Measurements from ENCODE around the gene CPS1. TPM values are rescaled to one million over a fixed set of nuclear protein-coding genes. Genes with fewer than 3 reads are reported as not detected.

Gene CPS1
- total RNA-seq, 1 donor from 2014 or later, result 3.7 TPM

DNA sequence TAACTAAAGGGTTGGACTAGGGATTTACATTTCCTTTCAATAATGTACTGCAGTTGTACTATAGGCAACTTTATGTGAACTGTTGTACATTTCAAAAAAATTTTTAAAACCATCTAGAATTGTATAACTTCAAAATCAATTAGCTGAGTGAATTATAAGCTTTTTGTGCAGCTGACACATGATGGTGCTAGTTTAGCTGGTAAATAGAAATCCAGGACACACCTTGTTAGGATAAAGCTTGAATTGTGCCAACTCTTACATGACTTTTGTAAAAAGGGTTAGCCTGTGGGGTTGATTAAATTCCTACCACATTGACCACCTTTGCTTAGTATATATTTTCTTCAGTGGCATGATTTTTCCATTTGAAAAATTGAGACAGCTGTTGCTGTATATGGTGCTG lies 104.4 kb downstream of the CPS1 start:
- Histone ChIP-seq H3K9ac (ENCODE audit: low read depth in 1 of 3, low read length in 3 of 3) (no peak overlapping the region), H3K4me3 (ENCODE audit: low read length in 3 of 3) (no peak overlapping the region), H3K9me3 (ENCODE audit: control insufficient read depth in 3 of 3, low read length in 3 of 3) (no peaks in the 10 kb centered on the region), H3K27ac (ENCODE audit: low read depth, low read length) (no peak overlapping the region), H3K27me3 (ENCODE audit: control insufficient read depth in 3 of 3, insufficient read depth in 3 of 3, low read length in 3 of 3) (no peaks in the 10 kb centered on the region), H3K36me3 (ENCODE audit: control insufficient read depth in 3 of 3, insufficient read depth in 3 of 3, low read length in 3 of 3) (no peaks in the 10 kb centered on the region), H3K4me1 (ENCODE audit: control insufficient read depth in 3 of 3, insufficient read depth in 3 of 3, low read length in 3 of 3) (no peaks in the 10 kb centered on the region)

DNA sequence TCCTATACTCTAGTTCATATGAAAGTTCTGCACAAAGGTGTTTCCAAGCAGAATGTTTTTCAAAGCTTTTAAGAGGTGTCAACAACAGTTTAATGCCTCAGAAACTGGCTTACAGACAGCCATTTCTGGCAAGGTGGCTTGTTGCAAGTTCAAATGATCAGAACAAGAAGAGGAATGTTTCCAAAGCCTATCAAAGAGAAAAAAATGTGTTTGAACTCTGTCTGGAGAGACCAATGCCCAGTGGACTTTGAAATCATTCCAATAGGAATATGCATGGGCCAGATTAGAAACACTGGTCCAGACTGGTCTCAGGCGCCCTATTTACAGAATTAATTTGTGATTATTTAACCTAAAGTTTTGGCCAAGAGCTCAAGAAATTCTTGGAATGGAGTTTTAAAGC lies 106.2 kb downstream of the CPS1 start:
- H3K9ac ChIP-seq (ENCODE audit: low read depth in 1 of 3, low read length in 3 of 3), result no peak overlapping the region
- H3K27ac ChIP-seq (ENCODE audit: low read depth, low read length), result no peak overlapping the region
- H3K9me3 ChIP-seq (ENCODE audit: control insufficient read depth in 3 of 3, low read length in 3 of 3), result no peaks in the 10 kb centered on the region
- no peaks in the 10 kb centered on the region for H3K36me3 ChIP-seq (ENCODE audit: control insufficient read depth in 3 of 3, insufficient read depth in 3 of 3, low read length in 3 of 3)
- no peak overlapping the region for H3K4me3 ChIP-seq (ENCODE audit: low read length in 3 of 3)
- H3K27me3 ChIP-seq (ENCODE audit: control insufficient read depth in 3 of 3, insufficient read depth in 3 of 3, low read length in 3 of 3), result no peaks in the 10 kb centered on the region
- no peaks in the 10 kb centered on the region for H3K4me1 ChIP-seq (ENCODE audit: control insufficient read depth in 3 of 3, insufficient read depth in 3 of 3, low read length in 3 of 3)

DNA sequence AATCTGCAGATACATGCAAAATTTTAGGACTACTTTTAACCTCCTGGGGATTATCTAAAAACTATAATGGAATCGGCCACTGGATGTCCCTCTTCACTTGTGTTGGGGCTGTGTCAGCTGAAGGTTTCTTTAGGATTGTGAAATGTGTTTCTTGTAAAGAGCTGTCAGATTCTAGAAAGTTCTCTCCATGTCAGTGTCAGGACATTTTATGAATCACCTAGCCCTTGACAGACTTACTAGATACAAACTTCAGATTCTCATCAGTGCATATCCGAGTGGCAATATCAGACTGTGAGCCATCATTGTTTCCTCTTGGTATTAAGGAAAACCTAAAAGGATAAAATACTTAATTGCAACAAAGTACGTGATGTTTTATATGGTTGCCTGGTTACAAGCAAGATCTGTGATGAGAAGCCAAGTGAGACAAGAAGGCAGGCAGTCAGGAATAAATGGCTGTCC lies 107.3 kb downstream of the CPS1 start:
- H3K27me3 ChIP-seq (ENCODE audit: control insufficient read depth in 3 of 3, insufficient read depth in 3 of 3, low read length in 3 of 3), result no peaks in the 10 kb centered on the region
- H3K4me3 ChIP-seq (ENCODE audit: low read length in 3 of 3), result no peak overlapping the region
- no peaks in the 10 kb centered on the region for H3K4me1 ChIP-seq (ENCODE audit: control insufficient read depth in 3 of 3, insufficient read depth in 3 of 3, low read length in 3 of 3)
- no peak overlapping the region for H3K27ac ChIP-seq (ENCODE audit: low read depth, low read length)
- no peaks in the 10 kb centered on the region for H3K36me3 ChIP-seq (ENCODE audit: control insufficient read depth in 3 of 3, insufficient read depth in 3 of 3, low read length in 3 of 3)
- H3K9me3 ChIP-seq (ENCODE audit: control insufficient read depth in 3 of 3, low read length in 3 of 3), result no peaks in the 10 kb centered on the region
- H3K9ac ChIP-seq (ENCODE audit: low read depth in 1 of 3, low read length in 3 of 3), result no peak overlapping the region

DNA sequence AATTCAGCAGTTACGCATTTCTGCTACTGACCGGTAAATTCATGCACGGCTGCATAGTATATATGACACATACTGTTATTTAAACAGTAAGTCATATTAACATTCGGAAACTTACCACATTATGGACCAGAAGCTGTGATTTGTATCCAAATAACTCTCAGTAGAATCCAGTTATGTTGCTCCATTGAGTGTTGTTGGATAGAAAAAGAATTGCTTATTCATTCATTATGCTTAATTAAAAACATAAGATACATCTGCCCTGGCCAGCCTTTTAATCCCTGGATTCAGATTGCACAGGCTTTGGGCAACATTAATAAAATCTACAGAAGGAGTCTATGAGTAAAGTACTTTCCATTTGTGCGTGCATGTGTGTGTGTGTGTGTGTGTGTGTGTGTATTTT lies 111.3 kb downstream of the CPS1 start:
- H3K27me3 ChIP-seq (ENCODE audit: control insufficient read depth in 3 of 3, insufficient read depth in 3 of 3, low read length in 3 of 3), result no peaks in the 10 kb centered on the region
- no peaks in the 10 kb centered on the region for H3K9me3 ChIP-seq (ENCODE audit: control insufficient read depth in 3 of 3, low read length in 3 of 3)
- no peak overlapping the region for H3K4me3 ChIP-seq (ENCODE audit: low read length in 3 of 3)
- H3K36me3 ChIP-seq (ENCODE audit: control insufficient read depth in 3 of 3, insufficient read depth in 3 of 3, low read length in 3 of 3), result no peaks in the 10 kb centered on the region
- no peaks in the 10 kb centered on the region for H3K4me1 ChIP-seq (ENCODE audit: control insufficient read depth in 3 of 3, insufficient read depth in 3 of 3, low read length in 3 of 3)
- no peak overlapping the region for H3K9ac ChIP-seq (ENCODE audit: low read depth in 1 of 3, low read length in 3 of 3)
- H3K27ac ChIP-seq (ENCODE audit: low read depth, low read length), result no peak overlapping the region

DNA sequence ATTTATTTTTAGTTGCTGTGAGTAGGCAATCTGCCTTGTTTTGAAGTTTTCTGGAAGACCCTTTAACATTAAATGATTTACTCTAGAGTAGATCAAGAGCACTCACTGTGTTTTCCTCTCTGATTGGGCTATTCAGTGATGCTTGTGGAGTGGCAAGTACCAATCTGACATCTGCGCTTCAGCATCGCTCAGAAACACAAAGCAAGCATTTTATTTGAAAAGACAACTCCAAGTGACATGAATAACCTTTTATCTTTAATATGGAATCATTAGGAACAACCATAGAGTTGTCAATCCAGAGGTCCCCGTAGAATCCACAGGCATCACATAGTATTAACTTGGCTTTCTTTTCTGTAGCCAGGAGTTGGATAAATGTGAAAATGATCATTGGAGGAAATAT lies 114.7 kb downstream of the CPS1 start:
- Histone ChIP-seq H3K9me3 (ENCODE audit: control insufficient read depth in 3 of 3, low read length in 3 of 3) (no peaks in the 10 kb centered on the region), H3K36me3 (ENCODE audit: control insufficient read depth in 3 of 3, insufficient read depth in 3 of 3, low read length in 3 of 3) (no peaks in the 10 kb centered on the region), H3K4me3 (ENCODE audit: low read length in 3 of 3) (no peak overlapping the region), H3K27ac (ENCODE audit: low read depth, low read length) (no peak overlapping the region), H3K9ac (ENCODE audit: low read depth in 1 of 3, low read length in 3 of 3) (no peak overlapping the region), H3K27me3 (ENCODE audit: control insufficient read depth in 3 of 3, insufficient read depth in 3 of 3, low read length in 3 of 3) (no peaks in the 10 kb centered on the region), H3K4me1 (ENCODE audit: control insufficient read depth in 3 of 3, insufficient read depth in 3 of 3, low read length in 3 of 3) (no peaks in the 10 kb centered on the region)

DNA sequence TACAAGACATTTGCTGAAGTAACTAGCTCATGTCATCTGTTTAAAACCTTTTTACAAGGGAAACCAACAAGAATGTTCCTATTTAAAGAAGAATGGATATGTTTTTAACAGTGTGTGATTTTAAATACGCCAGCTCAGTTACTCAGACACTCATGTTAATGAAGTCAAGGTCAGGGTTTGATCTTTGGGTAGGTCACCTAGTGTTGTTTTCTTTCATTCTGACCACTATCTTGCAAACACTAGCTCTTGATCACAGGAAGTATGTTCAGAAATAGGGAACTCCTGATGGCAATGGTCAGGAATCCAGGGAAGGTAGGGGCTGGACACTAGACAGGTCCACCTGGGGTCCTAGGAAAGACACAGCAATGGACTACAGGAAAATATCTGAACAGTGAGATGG lies 116.7 kb downstream of the CPS1 start:
- Histone ChIP-seq H3K27me3 (ENCODE audit: control insufficient read depth in 3 of 3, insufficient read depth in 3 of 3, low read length in 3 of 3) (no peaks in the 10 kb centered on the region), H3K9ac (ENCODE audit: low read depth in 1 of 3, low read length in 3 of 3) (no peak overlapping the region), H3K27ac (ENCODE audit: low read depth, low read length) (no peak overlapping the region), H3K9me3 (ENCODE audit: control insufficient read depth in 3 of 3, low read length in 3 of 3) (no peaks in the 10 kb centered on the region), H3K4me1 (ENCODE audit: control insufficient read depth in 3 of 3, insufficient read depth in 3 of 3, low read length in 3 of 3) (no peaks in the 10 kb centered on the region), H3K4me3 (ENCODE audit: low read length in 3 of 3) (no peak overlapping the region), H3K36me3 (ENCODE audit: control insufficient read depth in 3 of 3, insufficient read depth in 3 of 3, low read length in 3 of 3) (no peaks in the 10 kb centered on the region)

DNA sequence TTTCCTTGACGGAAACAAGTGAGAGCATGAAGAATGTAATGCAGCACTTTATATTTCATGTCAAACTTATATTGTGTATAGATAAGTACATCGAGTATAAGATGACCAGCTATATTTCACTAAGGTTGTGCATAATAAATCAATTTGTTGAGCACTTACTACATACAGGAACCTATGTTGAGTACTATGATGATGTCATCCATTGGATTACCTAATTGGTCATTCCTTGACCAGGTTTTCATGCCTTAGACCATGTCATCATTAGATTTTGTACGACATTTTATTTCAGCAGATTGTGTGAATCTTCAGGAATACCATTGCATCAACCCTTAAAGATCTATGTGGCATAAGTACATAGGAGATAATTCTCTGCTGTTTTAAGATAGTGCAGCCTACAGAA lies 119.7 kb downstream of the CPS1 start:
- Histone ChIP-seq H3K36me3 (ENCODE audit: control insufficient read depth in 3 of 3, insufficient read depth in 3 of 3, low read length in 3 of 3) (no peaks in the 10 kb centered on the region), H3K27ac (ENCODE audit: low read depth, low read length) (no peak overlapping the region), H3K4me1 (ENCODE audit: control insufficient read depth in 3 of 3, insufficient read depth in 3 of 3, low read length in 3 of 3) (no peaks in the 10 kb centered on the region), H3K9me3 (ENCODE audit: control insufficient read depth in 3 of 3, low read length in 3 of 3) (no peaks in the 10 kb centered on the region), H3K4me3 (ENCODE audit: low read length in 3 of 3) (no peak overlapping the region), H3K9ac (ENCODE audit: low read depth in 1 of 3, low read length in 3 of 3) (no peak overlapping the region), H3K27me3 (ENCODE audit: control insufficient read depth in 3 of 3, insufficient read depth in 3 of 3, low read length in 3 of 3) (no peaks in the 10 kb centered on the region)

DNA sequence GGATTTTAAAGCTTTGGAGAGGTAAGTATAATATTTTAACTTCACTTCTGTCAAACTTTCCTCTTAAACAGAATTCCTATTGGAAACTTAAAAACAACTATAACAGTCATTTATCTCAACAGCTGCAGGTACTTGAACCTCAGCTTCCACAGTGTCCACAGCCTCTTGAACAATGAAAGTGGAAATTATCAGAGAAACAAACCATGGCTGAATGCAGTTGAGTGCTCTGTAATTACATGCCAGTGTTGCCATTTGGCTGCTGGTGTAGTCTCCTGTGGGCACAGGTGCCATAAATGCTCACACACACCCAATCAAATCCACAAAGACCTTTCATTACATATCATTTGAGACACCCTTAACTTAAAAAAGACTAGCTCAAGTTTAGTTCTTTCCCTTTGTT lies 125.1 kb downstream of the CPS1 start:
- Histone ChIP-seq H3K9ac (ENCODE audit: low read depth in 1 of 3, low read length in 3 of 3) (no peak overlapping the region), H3K9me3 (ENCODE audit: control insufficient read depth in 3 of 3, low read length in 3 of 3) (no peaks in the 10 kb centered on the region)

DNA sequence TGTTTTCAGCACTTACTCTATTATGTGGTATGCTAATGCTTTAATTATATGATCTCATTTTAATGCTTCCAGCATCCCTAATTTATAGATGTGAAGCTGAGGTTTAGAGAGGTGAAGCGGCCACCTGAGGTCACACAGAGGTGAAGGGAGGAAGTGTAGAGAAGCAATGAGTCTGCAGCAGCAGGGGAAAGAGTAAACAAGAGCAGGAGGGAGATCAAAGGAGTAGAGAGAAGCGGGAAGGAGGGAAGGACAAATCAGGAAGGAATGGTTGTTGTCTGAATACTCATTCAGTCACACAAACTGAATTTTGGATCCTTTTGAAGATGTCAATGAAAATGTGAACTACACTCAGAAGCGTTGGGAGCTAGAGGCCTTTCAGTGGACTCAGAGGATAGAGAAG lies 130.0 kb downstream of the CPS1 start:
- Histone ChIP-seq H3K9ac (ENCODE audit: low read depth in 1 of 3, low read length in 3 of 3) (no peak overlapping the region), H3K27ac (ENCODE audit: low read depth, low read length) (no peak overlapping the region), H3K36me3 (ENCODE audit: control insufficient read depth in 3 of 3, insufficient read depth in 3 of 3, low read length in 3 of 3) (no peaks in the 10 kb centered on the region)

More for the DNA sequence above, 125.1 kb downstream of the CPS1 start:
- H3K4me3 ChIP-seq (ENCODE audit: low read length in 3 of 3), result no peak overlapping the region
- H3K27ac ChIP-seq (ENCODE audit: low read depth, low read length), result no peak overlapping the region
- no peaks in the 10 kb centered on the region for H3K27me3 ChIP-seq (ENCODE audit: control insufficient read depth in 3 of 3, insufficient read depth in 3 of 3, low read length in 3 of 3)
- H3K4me1 ChIP-seq (ENCODE audit: control insufficient read depth in 3 of 3, insufficient read depth in 3 of 3, low read length in 3 of 3), result no peaks in the 10 kb centered on the region
- H3K36me3 ChIP-seq (ENCODE audit: control insufficient read depth in 3 of 3, insufficient read depth in 3 of 3, low read length in 3 of 3), result no peaks in the 10 kb centered on the region

DNA sequence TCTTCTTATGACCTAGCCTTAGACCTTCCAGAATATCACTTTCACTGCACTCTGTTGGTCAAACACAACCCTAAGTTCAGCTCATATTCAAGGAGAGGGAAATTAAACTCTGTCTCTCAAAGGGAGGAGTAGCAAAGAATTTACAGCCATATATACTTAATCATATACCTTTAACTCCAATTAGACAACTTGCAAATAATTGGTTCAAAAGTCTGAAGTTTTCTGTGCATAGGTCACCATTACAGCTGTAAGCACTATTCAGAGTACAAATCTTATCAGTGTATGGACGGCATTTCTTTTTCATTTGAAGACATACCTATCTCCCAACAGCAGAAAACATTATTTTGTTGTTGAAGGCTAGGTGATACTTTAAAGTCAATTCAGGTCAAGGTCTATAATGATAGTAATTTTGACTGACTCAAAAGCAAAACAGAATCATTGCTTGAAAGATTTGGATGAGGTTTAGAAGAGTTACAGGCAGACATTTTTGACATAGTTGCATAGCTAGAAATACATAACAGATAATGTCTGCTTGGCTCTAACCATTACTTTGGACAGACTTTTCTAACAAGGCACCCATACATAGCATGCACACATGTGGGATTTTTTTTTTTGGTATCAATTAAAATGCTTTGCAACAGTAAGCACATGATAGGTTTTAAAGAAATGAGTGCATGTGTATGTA lies 131.5 kb downstream of the CPS1 start:
- H3K27me3 ChIP-seq (ENCODE audit: control insufficient read depth in 3 of 3, insufficient read depth in 3 of 3, low read length in 3 of 3), result no peaks in the 10 kb centered on the region
- H3K36me3 ChIP-seq (ENCODE audit: control insufficient read depth in 3 of 3, insufficient read depth in 3 of 3, low read length in 3 of 3), result no peaks in the 10 kb centered on the region
- no peak overlapping the region for H3K4me3 ChIP-seq (ENCODE audit: low read length in 3 of 3)
- H3K4me1 ChIP-seq (ENCODE audit: control insufficient read depth in 3 of 3, insufficient read depth in 3 of 3, low read length in 3 of 3), result no peaks in the 10 kb centered on the region
- H3K9me3 ChIP-seq (ENCODE audit: control insufficient read depth in 3 of 3, low read length in 3 of 3), result no peaks in the 10 kb centered on the region
- H3K9ac ChIP-seq (ENCODE audit: low read depth in 1 of 3, low read length in 3 of 3), result no peak overlapping the region
- no peak overlapping the region for H3K27ac ChIP-seq (ENCODE audit: low read depth, low read length)

More for the DNA sequence above, 130.0 kb downstream of the CPS1 start:
- H3K9me3 ChIP-seq (ENCODE audit: control insufficient read depth in 3 of 3, low read length in 3 of 3), result no peaks in the 10 kb centered on the region
- no peak overlapping the region for H3K4me3 ChIP-seq (ENCODE audit: low read length in 3 of 3)
- no peaks in the 10 kb centered on the region for H3K27me3 ChIP-seq (ENCODE audit: control insufficient read depth in 3 of 3, insufficient read depth in 3 of 3, low read length in 3 of 3)
- H3K4me1 ChIP-seq (ENCODE audit: control insufficient read depth in 3 of 3, insufficient read depth in 3 of 3, low read length in 3 of 3), result no peaks in the 10 kb centered on the region
